Prostate gland (tissue), 2 donors: ENCODE data around the gene HMMR.
"Not testable (repeated sequence)": the region's sequence is repeated elsewhere in the genome, so short reads cannot be mapped to it uniquely, and the experiment has no call there.

Source experiments
- CTCF ChIP-seq, 4 experiments: fragments of 200-600 bp in 2 of 4; fragments of 450-650 bp in 2 of 4; sonication (generic) in 2 of 4; IDR thresholded peaks; 1 replicate in 3 of 4; 2 replicates in 1 of 4; pipeline ENCODE4 v1.5.1; 2016 to 2019; ENCODE audit warnings: antibody characterized with exemption in 4 of 4, mild to moderate bottlenecking in 2 of 4, moderate library complexity in 2 of 4
- POLR2AphosphoS5 ChIP-seq: sonication (generic); formaldehyde crosslinking; IDR thresholded peaks from one replicate; pipeline ENCODE4 v1.6.1; 2017; ENCODE audit warnings: antibody characterized with exemption

DNA sequence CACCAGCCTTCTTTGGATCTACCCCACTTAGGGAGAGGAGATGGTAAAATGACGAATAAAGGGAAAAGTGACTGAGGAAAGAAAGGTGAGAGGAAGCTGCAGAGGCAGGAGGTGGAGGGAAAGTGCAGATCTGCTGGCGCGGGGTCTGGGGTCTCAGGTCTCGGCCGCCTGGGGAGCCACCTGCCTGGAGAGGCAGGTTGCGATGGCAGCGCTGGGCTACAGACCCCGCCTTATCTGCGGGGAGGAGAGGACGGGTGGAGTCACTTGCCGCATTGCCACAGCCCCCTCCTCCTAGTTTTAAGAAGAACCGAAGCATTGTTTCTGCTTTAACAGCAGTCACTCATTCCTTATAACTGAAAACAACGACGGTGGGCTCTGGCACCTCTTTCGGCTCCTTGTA lies 44.8 kb upstream of the HMMR start:
- TF ChIP-seq CTCF (IDR thresholded peaks at IDR 0.05); POLR2AphosphoS5: not testable (repeated sequence)
